GM18951 (cell line): ENCODE data around the gene GOLGA1.
"Not testable (repeated sequence)": the region's sequence is repeated elsewhere in the genome, so short reads cannot be mapped to it uniquely, and the experiment has no call there.

ENCODE experiments used
- POLR2A ChIP-seq: IDR thresholded peaks from 4 replicates; pipeline ENCODE4 v1.6.1; 2011; ENCODE audit warnings: mild to moderate bottlenecking; ENCODE audit not compliant: insufficient read length, insufficient read depth; ENCODE audit errors: extremely low read depth
- in situ Hi-C: fragments of 300-500 bp; cut with MboI; formaldehyde crosslinking; loops from one replicate; pipeline ENCODE4 v1.12.0; 2022; ENCODE audit warnings: low sequenced_read_pairs, mixed read lengths, inconsistent platforms; ENCODE audit not compliant: unreplicated experiment

Gene GOLGA1

GRCh38 chr9:124854161-124854560, 86.7 kb downstream of the GOLGA1 start:
- no peak for TF ChIP-seq POLR2A
- in situ Hi-C loops: no loop called here

- in situ Hi-C loops: no loop called here
- TF ChIP-seq POLR2A: no peak
Measured at GRCh38 chr9:124853605-124854143, 87.2 kb downstream of the GOLGA1 start.

GRCh38 chr9:124852829-124853531, 87.9 kb downstream of the GOLGA1 start, which contains the start of gene WDR38:
WDR38 (plus strand) TSS chr9:124853460; CDS start chr9:124853532, 72 bp downstream.
- no peak for TF ChIP-seq POLR2A
- in situ Hi-C loops: no loop called here

- no peak for TF ChIP-seq POLR2A
- in situ Hi-C loops: no loop called here
Measured at GRCh38 chr9:124852121-124852828, 88.6 kb downstream of the GOLGA1 start.

- in situ Hi-C loops: loop anchor here (10.0 kb wide), 1 partner anchor 55 kb away; no protein-coding TSS in a partner anchor
- no peak for TF ChIP-seq POLR2A
Measured at GRCh38 chr9:124849801-124850200, 91.1 kb downstream of the GOLGA1 start.

GRCh38 chr9:124846969-124847368, 93.9 kb downstream of the GOLGA1 start:
- TF ChIP-seq POLR2A: no peak
- in situ Hi-C loops: loop anchor here (10.0 kb wide), 1 partner anchor 52 kb away; no protein-coding TSS in a partner anchor

- in situ Hi-C loops: loop anchor here (10.0 kb wide), 1 partner anchor 52 kb away; no protein-coding TSS in a partner anchor
Measured at GRCh38 chr9:124846467-124846866, 94.4 kb downstream of the GOLGA1 start.

- TF ChIP-seq POLR2A: no peak
- in situ Hi-C loops: loop anchor here (10.0 kb wide), 1 partner anchor 49 kb away; no protein-coding TSS in a partner anchor
Measured at GRCh38 chr9:124844291-124844690, 96.6 kb downstream of the GOLGA1 start.

- in situ Hi-C loops: loop anchor here (10.0 kb wide), 1 partner anchor 49 kb away; no protein-coding TSS in a partner anchor
- no peak for TF ChIP-seq POLR2A
Measured at GRCh38 chr9:124843456-124844034, 97.3 kb downstream of the GOLGA1 start.

- in situ Hi-C loops: loop anchor here (10.0 kb wide), 1 partner anchor 46 kb away; no protein-coding TSS in a partner anchor
- no peak for TF ChIP-seq POLR2A
Measured at GRCh38 chr9:124841075-124841821, 99.6 kb downstream of the GOLGA1 start.

GRCh38 chr9:124840300-124840833, 100.5 kb downstream of the GOLGA1 start:
- TF ChIP-seq POLR2A: no peak
- in situ Hi-C loops: loop anchor here (10.0 kb wide), 1 partner anchor 46 kb away; no protein-coding TSS in a partner anchor

GRCh38 chr9:124839612-124840299, 101.1 kb downstream of the GOLGA1 start:
- TF ChIP-seq POLR2A: no peak
- in situ Hi-C loops: loop anchor here (10.0 kb wide), 1 partner anchor 45 kb away; no protein-coding TSS in a partner anchor

GRCh38 chr9:124838567-124839275, 102.2 kb downstream of the GOLGA1 start:
- in situ Hi-C loops: not testable (repeated sequence)

- in situ Hi-C loops: not testable (repeated sequence)
Measured at GRCh38 chr9:124838132-124838531, 102.8 kb downstream of the GOLGA1 start.
